CD4-positive, alpha-beta T cell treated with Interleukin-12 subunit alpha and Interleukin-12 subunit beta, for 1 hour (primary cell): ENCODE results near the gene GRIP2.
"Not testable (repeated sequence)": the region's sequence is repeated elsewhere in the genome, so short reads cannot be mapped to it uniquely, and the experiment has no call there.

Source experiments
- DNase-seq: peaks from one replicate; pipeline ENCODE4 v3.0.0-alpha.2; 2020

The GRIP2 gene

GRCh38 chr3:14519406-14519805, 20.7 kb downstream of the GRIP2 start:
- DNase-seq: no peak

DNA sequence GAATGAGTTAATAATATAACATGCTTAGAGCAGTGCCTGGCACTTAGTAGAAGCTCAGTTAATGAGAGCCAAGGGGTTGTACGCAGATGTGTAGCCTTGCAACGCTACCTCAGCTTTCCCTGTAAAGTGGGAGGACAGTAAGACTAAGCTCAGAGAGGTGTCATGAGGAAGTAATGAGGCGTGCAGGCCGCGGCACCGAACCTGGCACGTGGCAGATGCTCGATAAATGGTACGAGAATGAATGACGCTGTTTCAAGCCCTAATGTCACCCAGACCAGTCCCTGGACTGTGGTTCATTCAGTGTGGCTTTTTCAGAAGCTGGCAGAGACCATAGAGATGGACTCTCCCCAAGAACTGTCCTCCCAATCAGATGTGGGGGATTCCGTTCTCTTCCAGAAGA, 21.2 kb downstream of the GRIP2 start:
- DNase-seq: no peak

DNA sequence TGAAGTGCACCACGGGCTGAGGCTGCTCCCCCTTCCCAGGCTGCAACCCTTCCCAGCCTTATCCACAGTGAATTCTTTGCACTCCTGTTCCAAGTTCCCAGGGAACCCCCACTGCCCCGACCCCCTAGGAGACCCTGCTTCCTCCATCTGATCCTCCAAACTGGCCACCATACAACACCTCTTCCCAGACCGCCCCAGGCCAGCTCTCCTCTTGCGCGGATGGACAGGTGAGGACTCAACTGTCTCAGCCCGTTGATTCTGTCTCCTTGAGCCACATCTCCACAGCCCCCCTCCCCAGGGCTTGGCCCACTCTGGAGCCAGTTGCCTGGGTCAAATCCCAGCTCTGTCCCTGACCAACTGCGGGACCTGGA, 21.7 kb downstream of the GRIP2 start:
- DNase-seq: no peak

DNA sequence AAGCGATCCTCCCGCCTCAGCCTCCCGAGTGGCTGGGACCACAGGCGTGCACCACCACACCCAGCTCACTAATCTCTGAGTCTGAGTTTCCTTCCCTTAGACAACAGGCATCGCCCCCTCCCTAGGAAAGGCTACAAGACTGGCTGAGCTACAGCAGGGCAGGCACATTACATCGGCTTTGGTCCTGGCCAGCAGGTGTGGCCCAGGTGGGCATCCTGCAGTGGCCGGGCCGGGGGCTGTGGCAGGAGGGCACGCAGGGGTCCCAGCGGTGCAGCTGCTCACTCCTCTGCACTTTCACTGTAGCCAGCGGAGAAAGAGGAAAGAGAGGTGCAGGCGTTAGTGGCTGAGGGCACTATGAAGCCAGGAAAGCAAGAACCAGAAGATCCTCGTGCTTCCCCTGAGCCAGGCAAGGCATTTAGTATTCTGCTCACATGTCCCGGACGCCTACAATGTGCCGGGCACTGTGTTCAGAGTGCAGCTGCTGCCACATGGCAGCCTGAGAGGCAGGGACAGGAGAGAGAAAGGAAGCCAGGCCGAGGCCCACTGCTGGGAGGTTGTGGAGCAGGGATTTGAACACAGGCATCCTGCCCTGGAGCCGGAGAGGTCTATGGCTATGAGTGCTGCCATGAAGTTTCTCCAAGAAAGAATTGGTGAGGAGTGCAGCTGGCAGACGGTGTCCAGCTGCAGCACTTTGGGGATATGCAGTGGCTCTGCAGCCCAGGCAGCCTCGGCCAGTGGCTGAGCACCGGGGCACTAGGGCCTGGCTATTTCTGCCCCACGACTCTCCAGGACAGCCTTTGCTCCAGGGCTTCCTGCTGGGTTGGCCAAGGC, 22.3 kb downstream of the GRIP2 start:
- DNase-seq: no peak

DNA sequence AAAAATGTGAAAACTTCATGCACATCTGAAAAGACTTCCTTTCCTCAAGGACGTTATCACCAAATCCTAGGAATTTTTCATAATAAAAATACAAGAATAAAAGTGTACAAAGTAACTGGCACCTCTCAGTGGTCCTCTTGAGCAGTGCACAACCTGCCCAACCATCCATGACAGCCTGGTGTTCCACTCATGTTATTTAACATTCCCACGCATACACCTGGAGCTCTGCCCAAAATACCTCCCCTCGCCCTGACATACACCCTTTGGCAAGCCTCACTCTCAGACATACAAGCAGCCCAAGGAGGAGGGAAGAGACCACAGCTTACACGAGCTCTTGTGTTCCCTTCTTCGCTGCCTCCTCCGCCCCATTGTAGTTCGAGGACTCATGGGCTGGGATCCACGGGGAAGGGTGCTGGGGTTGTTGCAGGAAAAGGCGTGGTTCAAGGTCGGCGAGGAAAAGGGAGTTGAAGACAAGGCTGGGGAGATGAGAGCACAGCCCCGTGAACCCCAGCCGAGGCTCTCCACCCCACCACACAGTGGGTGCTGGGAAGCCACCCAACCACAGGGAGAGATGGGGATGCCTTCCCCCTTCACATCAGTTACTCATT, 23.3 kb downstream of the GRIP2 start:
- DNase-seq: no peak

GRCh38 chr3:14515526-14515925, 24.6 kb downstream of the GRIP2 start:
- DNase-seq: not testable (repeated sequence)

- DNase-seq: no peak
Observed at GRCh38 chr3:14514323-14514720, 25.8 kb downstream of the GRIP2 start.

DNA sequence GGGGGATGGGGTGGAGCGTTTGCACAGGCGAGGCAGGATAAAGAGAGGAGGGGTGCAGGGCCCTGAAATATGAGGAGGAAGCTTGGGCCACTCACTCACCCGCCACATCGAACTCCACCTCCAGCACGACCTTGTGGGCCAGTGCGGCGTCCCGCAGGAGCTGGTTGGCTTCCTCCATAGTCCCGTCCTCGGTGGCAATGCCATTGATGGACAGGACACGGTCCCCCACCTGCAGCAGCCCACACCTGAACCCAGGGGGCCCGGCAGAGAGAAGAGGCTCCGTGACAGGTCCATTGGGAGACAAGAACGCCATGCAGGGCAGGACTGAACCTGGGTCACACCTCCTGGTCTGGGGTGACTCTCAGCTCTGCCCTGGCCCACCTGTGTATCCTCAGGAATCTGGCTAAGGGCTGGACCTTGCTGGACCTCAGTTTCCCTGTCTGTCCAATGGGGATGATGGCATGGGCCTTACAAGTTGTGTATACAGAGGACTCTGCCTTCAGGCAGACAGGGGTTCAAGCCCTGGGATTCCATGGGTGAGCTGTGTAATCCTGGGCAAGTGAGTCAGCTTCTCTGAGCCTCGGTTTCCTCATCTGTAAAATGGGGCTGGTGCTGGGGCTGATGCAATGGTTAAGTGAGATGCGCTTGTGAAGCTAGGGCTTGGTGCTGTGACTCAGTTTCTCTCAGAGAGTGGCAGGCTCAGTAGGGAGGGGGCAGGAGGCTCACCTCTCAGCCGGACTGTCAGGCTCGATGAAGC, 26.4 kb downstream of the GRIP2 start:
- DNase-seq: no peak

DNA sequence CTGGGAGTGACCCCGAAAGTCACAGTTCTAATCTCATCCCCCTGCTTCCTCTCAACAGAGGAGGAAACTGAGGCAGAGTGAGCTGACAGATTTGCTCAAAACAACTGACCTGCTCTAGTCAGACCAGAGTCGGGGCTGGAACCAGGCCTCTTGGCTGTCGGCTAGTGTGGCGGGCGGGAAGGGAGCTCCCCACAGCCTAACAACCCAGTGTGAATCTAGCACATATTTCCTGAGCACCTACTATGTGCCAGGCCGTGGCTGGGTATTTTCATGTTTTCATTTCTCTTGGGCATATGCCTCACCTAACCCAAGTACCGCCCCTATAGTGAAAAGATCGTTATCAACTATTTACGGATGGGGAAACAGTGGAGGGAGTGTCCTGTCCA, 27.2 kb downstream of the GRIP2 start:
- DNase-seq: no peak

- DNase-seq: no peak
Observed at GRCh38 chr3:14512281-14512941, 27.7 kb downstream of the GRIP2 start.

DNA sequence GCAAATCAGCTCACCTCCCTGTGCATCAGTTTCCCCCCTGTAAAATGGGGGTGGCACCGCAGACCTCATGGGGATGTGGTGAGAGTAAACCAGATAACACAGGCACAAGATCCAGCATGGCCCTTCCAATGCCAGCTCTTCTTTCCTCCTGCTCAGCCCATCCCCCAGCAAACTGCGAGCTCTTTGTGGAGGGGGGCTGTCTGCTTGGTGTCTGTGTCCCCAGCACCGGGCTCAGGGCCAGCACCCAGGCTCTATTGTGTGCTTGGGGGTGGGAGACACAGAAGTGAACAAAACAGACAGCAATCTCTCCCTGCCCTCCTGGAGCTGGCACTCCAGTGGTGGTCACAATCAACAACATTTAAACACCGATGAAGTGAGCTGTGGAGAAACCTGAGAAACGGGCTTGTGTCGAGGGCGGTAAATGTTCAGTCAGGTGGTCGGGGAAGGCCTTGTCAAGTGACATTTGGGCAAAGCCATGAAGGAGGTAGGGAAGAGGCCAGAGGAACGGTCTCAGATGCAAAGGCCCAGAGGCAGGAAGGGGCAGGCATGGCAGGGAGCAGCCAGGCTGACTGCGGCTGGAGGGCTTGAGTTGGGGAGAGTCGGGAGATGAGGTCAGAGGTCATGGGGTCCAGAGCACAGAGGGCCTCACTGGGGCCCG, 28.4 kb downstream of the GRIP2 start:
- DNase-seq: no peak

GRCh38 chr3:14510838-14511622, 29.1 kb downstream of the GRIP2 start:
- DNase-seq: no peak

- no peak for DNase-seq
Observed at GRCh38 chr3:14509796-14510100, 30.4 kb downstream of the GRIP2 start.

- peak; percentile 61 for DNase-seq
Observed at GRCh38 chr3:14508966-14509795, 31.0 kb downstream of the GRIP2 start.

- DNase-seq: no peak
Observed at GRCh38 chr3:14508505-14508819, 31.7 kb downstream of the GRIP2 start.

GRCh38 chr3:14507757-14508504, 32.2 kb downstream of the GRIP2 start:
- DNase-seq: no peak

DNA sequence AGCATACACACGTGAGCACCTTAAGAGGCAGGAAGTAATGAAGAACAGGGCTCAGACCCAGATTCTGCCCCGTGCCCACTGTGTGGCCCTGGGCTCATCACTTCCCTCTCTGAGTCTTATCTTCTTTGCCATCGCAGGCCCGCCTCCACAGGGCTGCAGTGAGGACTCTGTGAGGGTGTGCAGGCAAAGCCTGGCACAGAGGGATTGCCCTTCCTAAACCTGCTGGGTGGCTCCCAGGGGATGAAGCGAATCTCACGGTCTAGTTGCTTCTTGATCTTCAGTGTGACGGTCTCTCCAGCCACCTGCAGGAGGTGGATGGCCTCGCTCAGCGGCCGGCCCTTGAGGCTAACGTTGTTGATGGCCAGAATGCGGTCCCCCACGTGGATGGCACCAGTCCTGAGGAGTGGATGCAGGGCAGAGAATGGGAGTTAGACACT, 32.8 kb downstream of the GRIP2 start:
- no peak for DNase-seq

- no peak for DNase-seq
Observed at GRCh38 chr3:14506626-14507304, 33.4 kb downstream of the GRIP2 start.

DNA sequence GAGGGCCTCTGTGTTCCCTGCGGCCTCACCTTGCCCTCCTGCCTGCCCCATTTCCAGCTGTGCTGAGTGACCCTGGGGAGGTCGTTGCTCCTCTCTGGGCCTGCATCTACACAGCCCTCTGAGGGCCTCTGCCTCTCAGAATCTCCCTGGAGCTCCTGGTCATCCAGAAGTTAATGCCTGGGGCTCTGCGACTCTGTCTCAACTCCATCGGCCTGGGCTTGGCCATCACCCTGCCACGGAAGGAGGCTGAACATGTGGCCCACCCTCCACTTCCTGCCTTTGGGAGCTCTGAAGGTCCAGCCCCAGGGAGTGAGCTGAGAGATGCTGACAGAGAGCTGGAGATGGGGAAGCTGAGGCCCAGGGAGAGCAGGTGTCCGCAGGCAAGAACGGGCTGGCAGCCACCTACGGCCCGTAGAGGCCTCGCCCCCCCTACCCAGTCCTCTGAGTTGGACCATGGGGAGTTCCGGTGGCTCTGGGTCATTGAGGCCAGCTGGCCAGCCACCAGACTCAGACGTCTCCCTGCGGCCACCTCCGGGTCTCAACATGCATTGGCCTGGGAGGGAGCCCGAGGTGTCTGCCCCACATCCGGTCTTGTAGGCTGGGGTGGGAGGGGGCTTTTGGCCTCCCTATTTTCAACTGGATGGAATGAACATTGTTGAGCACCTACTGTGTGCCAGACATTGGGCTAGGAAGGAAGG, 34.2 kb downstream of the GRIP2 start:
- DNase-seq: no peak
